C4-2B (cell line): ENCODE results near the gene CHD5.
A peak's percentile ranks its signal among the peaks of the same experiment; 100 is the strongest.

Experiments used
- H3K27ac ChIP-seq: fragments of 450-650 bp; 2 replicates; pipeline ENCODE4 v1.5.1; 2017
- CTCF ChIP-seq: fragments of 450-650 bp; conservative IDR thresholded peaks from 2 replicates; pipeline ENCODE4 v1.5.1; 2017; ENCODE audit warnings: mild to moderate bottlenecking
- ZFX ChIP-seq: fragments of 450-650 bp; IDR thresholded peaks from 2 replicates; pipeline ENCODE4 v1.6.1; 2017

The CHD5 gene

GRCh38 chr1:6150006-6150938, 29.8 kb downstream of the CHD5 start:
- H3K27ac ChIP-seq, result no peak overlapping the region
- TF ChIP-seq CTCF, result no peak
- no peak for TF ChIP-seq ZFX

GRCh38 chr1:6149597-6149996, 30.5 kb downstream of the CHD5 start:
- no peak overlapping the region for H3K27ac ChIP-seq

GRCh38 chr1:6148497-6149241, 31.5 kb downstream of the CHD5 start:
- TF ChIP-seq ZFX (no peak), CTCF (no peak)
- H3K27ac ChIP-seq, result peak overlapping the region; percentile 17; the same call in 1 of the 2 replicates

More at GRCh38 chr1:6149597-6149996, 30.5 kb downstream of the CHD5 start:
- TF ChIP-seq ZFX, result no peak
- no peak for TF ChIP-seq CTCF

GRCh38 chr1:6145864-6146410, 34.2 kb downstream of the CHD5 start:
- H3K27ac ChIP-seq, result no peak overlapping the region
- TF ChIP-seq CTCF, result no peak
- TF ChIP-seq ZFX, result no peak

GRCh38 chr1:6145396-6145750, 34.7 kb downstream of the CHD5 start:
- TF ChIP-seq ZFX (no peak), CTCF (no peak)
- H3K27ac ChIP-seq, result no peak overlapping the region

GRCh38 chr1:6144647-6145395, 35.3 kb downstream of the CHD5 start:
- TF ChIP-seq ZFX (no peak), CTCF (no peak)
- no peak overlapping the region for H3K27ac ChIP-seq
